Small intestine (tissue), 7 donors: ENCODE results near the gene SETD6. TPM values are rescaled to one million over a fixed set of nuclear protein-coding genes. Genes with fewer than 3 reads are reported as not detected.
"Not testable (repeated sequence)": the region's sequence is repeated elsewhere in the genome, so short reads cannot be mapped to it uniquely, and the experiment has no call there.

Experiments
- DNase-seq, 2 donors: peaks; one replicate each; pipeline versions ENCODE4 v3.0.0 to v3.0.0-alpha.2; 2013
- FAIRE-seq: peaks from 2 replicates; lab custom pipeline; 2012; peaks lifted over from hg19 to GRCh38; lab: Jason Lieb, UNC
- H3K27ac ChIP-seq, 3 donors: one replicate each; pipeline ENCODE4 v1.5.1; 2013; ENCODE audit warnings: low read length in 2 of 3, mild to moderate bottlenecking in 2 of 3, control low read depth in 1 of 3, inconsistent platforms in 1 of 3, low read depth in 1 of 3, moderate library complexity in 1 of 3
- H3K27me3 ChIP-seq, 3 donors: one replicate each; pipeline ENCODE4 v1.6.1; 2013; ENCODE audit warnings: low read length in 3 of 3, inconsistent platforms in 1 of 3; ENCODE audit not compliant: control insufficient read depth in 3 of 3, insufficient read depth in 3 of 3
- H3K36me3 ChIP-seq, 3 donors: one replicate each; pipeline ENCODE4 v1.6.1; 2013; ENCODE audit warnings: low read length in 3 of 3, inconsistent platforms in 1 of 3, low read depth in 1 of 3, mild to moderate bottlenecking in 1 of 3, moderate library complexity in 1 of 3; ENCODE audit not compliant: control insufficient read depth in 3 of 3, insufficient read depth in 2 of 3
- H3K4me1 ChIP-seq, 3 donors: one replicate each; pipeline ENCODE4 v1.6.1; 2013; ENCODE audit warnings: low read length in 2 of 3, inconsistent platforms in 1 of 3, low read depth in 1 of 3, mild to moderate bottlenecking in 1 of 3, moderate library complexity in 1 of 3; ENCODE audit not compliant: control insufficient read depth in 3 of 3, insufficient read depth in 2 of 3
- H3K4me3 ChIP-seq, 3 donors: one replicate each; pipeline ENCODE4 v1.5.1; 2013; ENCODE audit warnings: low read length in 3 of 3, control low read depth in 1 of 3, inconsistent platforms in 1 of 3, low read depth in 1 of 3, mild to moderate bottlenecking in 1 of 3, moderate library complexity in 1 of 3
- H3K9me3 ChIP-seq, 2 donors: one replicate each; pipeline ENCODE4 v1.6.1; 2013; ENCODE audit warnings: low read depth in 1 of 2, low read length in 1 of 2; ENCODE audit not compliant: control insufficient read depth in 2 of 2, insufficient read depth in 1 of 2
- WGBS, 3 donors: extraction: QIAGEN DNeasy Blood & Tissue Kit; methylation state at CpG; one replicate each; pipeline ENCODE4 v1.1.7; 2013; 5-methylcytosine and 5-hydroxymethylcytosine counted together
- polyA plus RNA-seq, 4 donors: library from polyadenylated mRNA; stranded (reverse) in 3 of 4; unstranded in 1 of 4; fragments of 200-250 nt in 3 of 4; fragments of 120-200 nt in 1 of 4; gene quantifications; one replicate each; pipeline versions ENCODE4 v1.2.1 to v1.2.3, GENCODE V29; 2013
- donor health status: healthy with polysubstance abuse.
- donor health status: control.
- donor health status: control.
- donor health status: Bipolar disorder and iron deficiency.
- donor health status: healthy.

SETD6 gene
- polyA plus RNA-seq, 4 donors = 7.5 to 25.6 (median 7.6) TPM

DNA sequence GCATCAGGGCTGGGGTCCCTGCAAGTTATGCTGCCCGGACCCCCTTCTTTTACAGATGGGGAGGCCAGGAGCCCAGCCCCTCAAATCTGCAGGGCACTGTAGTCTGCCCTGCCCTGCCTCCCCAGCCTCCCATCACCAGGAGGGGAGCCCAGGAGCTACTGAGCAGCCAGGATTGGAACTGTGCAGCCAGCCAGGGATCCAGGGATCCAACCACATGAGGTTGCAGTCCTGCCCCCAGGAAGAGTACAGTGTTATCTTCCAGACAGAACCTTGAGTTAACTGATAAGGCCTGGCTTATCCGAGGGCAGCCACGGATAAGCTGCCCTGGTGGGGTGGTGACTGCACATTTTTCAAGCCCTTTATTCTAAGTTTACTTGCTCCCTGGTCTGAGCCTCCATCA is 26.8 kb upstream of the SETD6 start:
- H3K4me3 ChIP-seq = no peak overlapping the region
- 26 to 56% (median 33%) methylated on average over 3 of the region's 3 CpGs for WGBS, 3 donors
- no peak overlapping the region for H3K27ac ChIP-seq
- peaks cover 0 to 4% (median 0%) of the 10 kb centered on the region in 3 donors for H3K27me3 ChIP-seq
- no peak for FAIRE-seq
- H3K4me1 ChIP-seq = no peaks in the 10 kb centered on the region
- no peaks in the 10 kb centered on the region for H3K9me3 ChIP-seq
- H3K36me3 ChIP-seq = no peaks in the 10 kb centered on the region
- DNase-seq = no peak

DNA sequence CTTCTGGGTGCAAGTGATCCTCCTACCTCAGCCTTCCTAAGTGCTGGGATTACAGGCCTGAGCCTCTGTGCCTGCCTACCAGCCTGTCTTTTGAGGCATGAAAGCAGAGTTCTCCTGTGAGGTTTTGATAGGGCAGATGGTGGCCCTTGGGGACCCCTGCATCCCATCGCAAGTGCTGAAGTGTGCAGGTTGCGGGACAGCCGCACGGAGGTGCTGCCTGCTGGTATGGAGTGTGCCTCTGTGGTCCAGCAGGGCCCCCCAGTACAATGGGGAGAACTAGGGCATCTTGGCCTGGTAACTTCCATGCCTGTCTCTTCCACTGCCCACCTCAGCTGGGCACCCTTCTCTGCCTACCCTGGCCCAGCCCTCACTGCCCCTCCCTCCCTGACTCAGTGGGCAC is 25.3 kb upstream of the SETD6 start:
- no peak overlapping the region for H3K27ac ChIP-seq
- H3K36me3 ChIP-seq = no peaks in the 10 kb centered on the region
- DNase-seq = no peak
- H3K4me1 ChIP-seq = no peaks in the 10 kb centered on the region
- WGBS, 3 donors = 96 to 100% (median 98%) methylated on average over 4 of the region's 4 CpGs
- H3K27me3 ChIP-seq = peaks cover 0 to 7% (median 0%) of the 10 kb centered on the region in 3 donors
- no peak for FAIRE-seq
- H3K9me3 ChIP-seq = no peaks in the 10 kb centered on the region
- H3K4me3 ChIP-seq = no peak overlapping the region

DNA sequence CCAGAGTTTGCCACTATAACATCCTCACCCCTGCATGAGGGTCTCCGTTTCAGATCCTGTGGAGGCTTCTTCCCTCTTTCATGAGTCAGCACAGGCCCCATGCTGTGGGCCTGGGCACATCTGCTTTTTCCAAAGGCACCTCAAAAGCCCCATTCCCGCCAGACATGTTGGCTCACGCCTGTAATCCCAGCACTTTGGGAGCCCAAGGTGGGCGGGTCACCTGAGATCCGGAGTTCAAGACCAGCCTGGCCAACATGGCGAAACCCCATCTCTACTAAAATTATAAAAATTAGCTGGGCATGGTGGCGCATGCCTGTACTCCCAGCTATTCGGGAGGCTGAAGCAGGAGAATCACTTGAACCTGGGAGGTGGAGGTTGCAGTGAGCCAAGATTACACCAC is 24.8 kb upstream of the SETD6 start:
- FAIRE-seq = not testable (repeated sequence)

DNA sequence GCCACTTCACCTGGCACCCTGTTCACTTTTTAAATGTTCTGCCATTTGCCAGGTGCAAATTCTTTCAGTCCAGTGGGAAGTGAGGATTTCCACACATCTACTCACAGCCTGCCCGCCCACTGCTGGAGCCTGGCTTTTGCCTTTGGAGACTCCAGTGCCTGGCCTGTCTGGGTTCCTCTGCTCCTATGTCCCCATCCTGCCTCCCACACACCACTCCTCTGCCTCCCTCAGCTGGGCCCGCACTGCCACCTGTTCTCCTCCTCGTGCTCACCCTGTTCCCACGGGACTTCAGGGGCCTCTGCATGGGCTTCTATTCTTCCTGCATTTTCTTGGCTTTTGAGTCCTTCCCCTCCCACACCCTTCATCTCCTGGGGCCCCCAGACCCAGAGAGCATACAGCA is 23.3 kb upstream of the SETD6 start:
- 46 to 62% (median 56%) methylated on average over 4 of the region's 4 CpGs for WGBS, 3 donors
- DNase-seq (no peak), FAIRE-seq (no peak)

More for the DNA sequence above, 24.8 kb upstream of the SETD6 start:
- H3K4me1 ChIP-seq, H3K9me3 ChIP-seq, H3K27ac ChIP-seq, H3K27me3 ChIP-seq, DNase-seq, H3K36me3 ChIP-seq, H3K4me3 ChIP-seq: not testable (repeated sequence)
- WGBS, 3 donors = 82 to 89% (median 85%) methylated on average over 8 of the region's 8 CpGs

DNA sequence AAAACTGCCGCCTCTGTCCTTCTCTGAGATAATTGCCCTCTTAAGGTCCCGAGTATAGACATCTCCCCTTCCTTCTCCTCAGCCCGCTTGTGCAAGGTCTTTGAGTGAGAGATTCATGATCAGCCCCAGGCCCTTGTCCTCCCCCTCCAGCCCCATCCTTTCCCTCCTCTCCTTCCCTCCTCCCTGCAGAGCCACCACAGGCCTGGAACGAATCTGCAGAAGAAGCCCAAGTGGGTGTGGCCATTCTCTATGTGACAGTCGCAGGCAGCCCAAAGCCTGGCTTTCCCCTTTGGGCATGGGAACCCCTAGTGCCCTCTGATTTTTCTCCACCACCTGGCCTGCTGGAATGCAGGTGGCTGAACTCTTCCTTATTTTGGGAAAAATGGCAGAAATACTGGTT is 22.6 kb upstream of the SETD6 start:
- no peaks in the 10 kb centered on the region for H3K36me3 ChIP-seq
- H3K27me3 ChIP-seq = peaks cover 0 to 7% (median 0%) of the 10 kb centered on the region in 3 donors
- DNase-seq (no peak), FAIRE-seq (no peak)
- H3K4me3 ChIP-seq = no peak overlapping the region
- no peak overlapping the region for H3K27ac ChIP-seq
- H3K4me1 ChIP-seq = peaks cover 0 to 4% (median 0%) of the 10 kb centered on the region in 3 donors
- 15 to 41% (median 29%) methylated on average over 5 of the region's 5 CpGs for WGBS, 3 donors
- H3K9me3 ChIP-seq = no peaks in the 10 kb centered on the region

More for the DNA sequence above, 23.3 kb upstream of the SETD6 start:
- Histone ChIP-seq H3K4me3 (no peak overlapping the region), H3K9me3 (no peaks in the 10 kb centered on the region), H3K36me3 (no peaks in the 10 kb centered on the region), H3K27me3 (peaks cover 0 to 7% (median 0%) of the 10 kb centered on the region in 3 donors), H3K27ac (no peak overlapping the region), H3K4me1 (peaks cover 0 to 4% (median 0%) of the 10 kb centered on the region in 3 donors)

DNA sequence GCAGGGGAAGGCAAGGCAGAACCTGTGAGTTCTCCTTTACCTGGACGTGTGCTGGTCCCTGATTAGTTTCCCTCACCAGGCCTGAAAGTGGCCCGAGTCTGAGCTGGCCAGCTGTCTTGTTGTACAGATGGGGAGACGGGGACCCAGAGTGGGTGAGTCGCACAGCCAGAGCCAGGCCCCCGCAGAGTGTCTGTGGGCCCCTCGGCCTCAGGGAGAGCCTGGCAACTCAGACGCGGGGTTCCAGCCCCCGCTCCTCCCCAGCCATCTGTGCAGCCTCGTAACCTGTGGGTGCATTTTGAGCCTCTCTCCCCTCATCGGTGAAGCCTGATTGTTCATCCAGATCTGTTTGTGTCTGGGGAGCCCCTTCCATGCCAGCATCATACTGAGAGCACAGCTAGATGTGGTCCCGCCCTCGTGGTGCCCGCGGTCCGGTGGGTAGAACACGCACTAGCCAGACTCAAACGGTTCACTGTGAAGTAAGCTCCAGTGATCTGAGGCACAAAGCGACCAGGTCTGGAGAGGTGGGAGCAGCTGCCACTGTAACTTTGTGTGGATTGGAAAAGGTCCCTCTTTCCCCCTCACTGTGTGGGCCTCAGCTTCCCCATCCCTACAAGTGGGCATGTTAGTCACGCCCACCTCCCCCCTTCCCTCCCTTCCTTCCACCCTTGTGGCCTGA is 21.4 kb upstream of the SETD6 start:
- H3K4me3 ChIP-seq = no peak overlapping the region
- DNase-seq (no peak), FAIRE-seq (no peak)
- H3K4me1 ChIP-seq = peaks cover 0 to 4% (median 0%) of the 10 kb centered on the region in 3 donors
- no peaks in the 10 kb centered on the region for H3K36me3 ChIP-seq
- whole genome bisulfite sequencing, 3 donors = 76 to 82% (median 81%) methylated on average over 20 of the region's 20 CpGs
- H3K9me3 ChIP-seq = no peaks in the 10 kb centered on the region
- no peak overlapping the region for H3K27ac ChIP-seq
- peaks cover 0 to 8% (median 0%) of the 10 kb centered on the region in 3 donors for H3K27me3 ChIP-seq

DNA sequence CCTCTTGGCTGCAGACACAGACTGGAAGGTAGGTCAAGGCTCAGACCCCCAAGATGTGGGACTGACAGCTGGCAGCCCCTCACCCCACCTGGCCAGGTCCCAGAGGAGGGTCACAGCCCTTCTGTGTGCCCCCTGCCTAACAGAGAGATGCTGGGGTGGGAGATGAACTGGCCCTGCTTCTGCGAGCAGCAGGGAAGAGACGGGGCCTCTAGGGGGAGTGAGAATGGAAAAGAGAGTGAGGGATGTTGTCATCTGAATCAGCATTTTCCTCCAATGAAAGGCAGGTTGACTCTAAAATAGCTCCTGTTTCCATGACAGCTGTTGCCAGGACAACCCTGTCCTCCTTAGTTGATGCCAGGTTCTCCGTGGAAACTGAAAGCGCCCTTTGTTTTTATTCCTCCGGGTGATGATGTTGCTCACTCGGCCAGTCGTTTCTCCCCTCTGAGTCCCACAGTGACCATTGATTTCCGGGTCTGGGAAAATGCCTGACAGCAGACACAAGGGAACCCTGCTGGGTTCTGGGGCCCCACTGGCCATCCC is 20.3 kb upstream of the SETD6 start:
- Histone ChIP-seq H3K27ac (peak overlapping the region in 2 of 3 donors; percentile 68 to 77), H3K4me1 (peaks cover 0 to 6% (median 0%) of the 10 kb centered on the region in 3 donors), H3K9me3 (no peaks in the 10 kb centered on the region), H3K4me3 (no peak overlapping the region), H3K27me3 (peaks cover 0 to 19% (median 0%) of the 10 kb centered on the region in 3 donors), H3K36me3 (no peaks in the 10 kb centered on the region)
- peak; percentile 47 to 86 for DNase-seq
- 1 to 4% (median 3%) methylated on average over 8 of the region's 8 CpGs for WGBS, 3 donors
- no peak for FAIRE-seq

DNA sequence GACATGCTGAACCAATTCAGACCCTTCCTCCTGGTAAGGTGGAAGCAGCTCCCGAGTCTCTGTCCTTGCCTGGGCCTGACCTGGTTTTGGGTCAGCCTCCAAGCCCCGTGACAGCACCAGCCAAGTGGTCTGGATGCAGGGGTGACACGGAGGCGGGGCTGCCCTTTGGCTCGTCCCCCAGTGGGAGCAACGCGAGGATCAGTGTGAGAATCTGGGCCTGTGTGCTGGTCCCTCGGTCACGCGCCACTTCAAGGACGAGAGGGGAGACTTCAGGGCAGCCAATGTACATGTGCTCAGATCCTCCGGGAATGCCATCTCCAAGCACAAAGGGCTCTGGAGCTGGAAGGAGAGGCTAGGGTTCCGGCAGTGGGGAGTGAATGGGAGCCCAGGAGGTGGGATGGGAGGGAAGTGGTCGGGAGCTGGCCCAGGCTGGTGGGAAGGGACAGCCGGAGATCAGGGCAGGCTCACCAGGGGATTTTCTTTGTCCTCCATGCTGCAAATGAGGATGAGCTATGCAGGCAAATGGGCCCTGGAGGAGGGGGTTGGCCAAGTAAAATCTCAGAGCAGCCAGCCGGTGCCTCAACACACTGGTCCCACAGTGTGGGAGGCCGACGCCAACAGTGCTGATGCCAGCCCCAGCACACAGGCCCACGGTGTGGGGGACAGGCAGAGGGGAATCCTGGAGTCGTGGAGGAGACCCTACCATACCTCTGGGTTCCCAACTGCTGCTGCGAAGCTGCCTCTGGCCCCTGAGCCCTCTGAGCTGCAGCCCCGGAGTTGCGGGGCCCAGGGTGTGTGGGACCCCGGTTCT is 19.6 kb upstream of the SETD6 start:
- no peaks in the 10 kb centered on the region for H3K36me3 ChIP-seq
- no peak for FAIRE-seq
- peaks cover 0 to 13% (median 0%) of the 10 kb centered on the region in 3 donors for H3K4me1 ChIP-seq
- 60 to 64% (median 64%) methylated on average over 21 to 24 of the region's 24 CpGs for WGBS, 3 donors
- no peak overlapping the region for H3K4me3 ChIP-seq
- no peaks in the 10 kb centered on the region for H3K9me3 ChIP-seq
- DNase-seq = no peak
- peaks cover 0 to 25% (median 0%) of the 10 kb centered on the region in 3 donors for H3K27me3 ChIP-seq
- peak overlapping the region in 2 of 3 donors; percentile 68 to 77 for H3K27ac ChIP-seq
